ENCODE data around the gene KCNA10. TPM values are rescaled to one million over a fixed set of nuclear protein-coding genes. Genes with fewer than 3 reads are reported as not detected.

KCNA10 gene
- total and polyA plus RNA-seq, 2 of the 13 experiments (the other 11 are each of a cell fraction or from before 2014, with no cell fraction given), result not detected

DNA sequence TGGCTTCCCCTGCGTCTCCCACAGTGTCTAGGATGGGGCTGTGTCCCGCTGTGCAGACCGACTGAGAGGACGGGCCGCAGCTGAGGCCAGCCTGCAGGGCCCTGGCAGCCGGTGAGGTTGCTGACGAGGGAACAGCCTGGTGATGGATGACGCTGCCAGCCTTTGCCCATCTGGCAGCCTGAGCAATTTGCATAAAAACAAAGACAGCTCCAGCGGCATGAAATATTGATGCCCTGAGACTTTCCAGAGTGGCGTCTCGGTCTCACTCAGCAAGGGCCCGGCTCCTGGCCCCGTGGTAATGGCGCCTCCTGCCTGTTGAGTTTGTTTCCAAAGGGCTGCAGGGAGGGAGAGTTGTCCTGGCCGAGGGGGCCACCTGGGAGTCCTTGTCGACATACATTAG, 19.1 kb upstream of the KCNA10 start:
- Histone ChIP-seq H3K9ac (ENCODE audit: insufficient read depth, low read depth, low read length) (no peak overlapping the region), H3K4me3 (replicated peaks in 1 of 3; ENCODE audit: insufficient read depth in 1 of 3, low read depth in 2 of 3, low read length in 3 of 3) (no peak overlapping the region), H3K9me3 (ENCODE audit: low read length) (no peaks in the 10 kb centered on the region), H3K27me3 (ENCODE audit: control insufficient read depth in 1 of 2, insufficient read depth in 2 of 2, low read length in 2 of 2) (peaks cover 0 to 1% of the 10 kb centered on the region in 2 experiments; a peak in 1 of 5 replicates), H3K79me2 (ENCODE audit: insufficient read depth, low read length) (no peaks in the 10 kb centered on the region), H3K4me2 (ENCODE audit: low read depth, low read length) (no peak overlapping the region), H3K4me1 (ENCODE audit: insufficient read depth, low read length) (no peaks in the 10 kb centered on the region), H3K36me3 (replicated peaks in 1 of 2; ENCODE audit: control insufficient read depth in 1 of 2, insufficient read depth in 2 of 2, low read length in 2 of 2) (no peaks in the 10 kb centered on the region), H3K27ac (ENCODE audit: extremely low read length, insufficient read depth, low read length) (no peak overlapping the region), H2AFZ (ENCODE audit: low read length) (no peak overlapping the region), H4K20me1 (ENCODE audit: insufficient read depth, low read length) (no peaks in the 10 kb centered on the region)
- no TSS peak for BruUV-seq (replicated peaks)
- DNase-seq (ENCODE audit: low spot score) (no peak), ATAC-seq (no peak), FAIRE-seq (no peak)
- CTCF ChIA-PET (ENCODE audit: low intra/inter-chr PET ratio, low total read pairs), result no interaction called here
- WGBS (ENCODE audit: low lambda C conversion rate), result 38% methylated on average over 11 of the region's 16 CpGs
- no peak for TF ChIP-seq ZSCAN30 (CRISPR knock-in tag; IDR thresholded peaks at IDR 0.05)
- in situ Hi-C loops (cut with HindIII; ENCODE audit: extremely low pct_ligation_motif_present, low pct_unique_long_range_greater_than_20kb) (loop anchor here (10.0 kb wide), 1 partner anchor 247 kb away; no protein-coding TSS in a partner anchor), intact Hi-C loops (cut with micrococcal nuclease; ENCODE audit: unreplicated experiment) (no loop called here)
- POLR2A ChIA-PET, result no interaction called here

DNA sequence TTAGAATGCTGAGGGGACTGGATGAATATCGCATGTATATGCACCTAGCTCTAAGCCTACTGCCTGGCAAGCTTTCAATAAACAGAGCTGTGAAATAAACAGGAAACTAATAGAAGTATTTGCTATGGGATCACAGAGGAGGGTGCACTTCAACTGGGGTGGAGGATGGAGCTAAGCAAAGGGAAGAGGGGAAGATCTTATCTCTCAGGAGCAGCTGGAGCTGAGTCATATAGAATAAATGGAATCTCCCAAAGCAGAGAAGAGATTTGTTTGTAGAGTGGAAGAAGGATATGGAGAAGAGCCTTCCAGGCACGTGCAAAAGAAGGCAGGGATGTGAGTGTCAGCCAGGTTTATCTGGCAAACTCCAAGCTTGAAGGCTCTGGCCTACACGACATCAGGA, 17.0 kb upstream of the KCNA10 start:
- Histone ChIP-seq H3K27ac (ENCODE audit: extremely low read length, insufficient read depth, low read length) (no peak overlapping the region), H3K36me3 (replicated peaks in 1 of 2; ENCODE audit: control insufficient read depth in 1 of 2, insufficient read depth in 2 of 2, low read length in 2 of 2) (no peaks in the 10 kb centered on the region), H3K4me3 (replicated peaks in 1 of 3; ENCODE audit: insufficient read depth in 1 of 3, low read depth in 2 of 3, low read length in 3 of 3) (no peak overlapping the region), H3K79me2 (ENCODE audit: insufficient read depth, low read length) (no peaks in the 10 kb centered on the region), H3K27me3 (ENCODE audit: control insufficient read depth in 1 of 2, insufficient read depth in 2 of 2, low read length in 2 of 2) (peaks cover 0 to 1% of the 10 kb centered on the region in 2 experiments; a peak in 1 of 5 replicates), H4K20me1 (ENCODE audit: insufficient read depth, low read length) (no peaks in the 10 kb centered on the region), H3K9ac (ENCODE audit: insufficient read depth, low read depth, low read length) (no peak overlapping the region), H3K4me2 (ENCODE audit: low read depth, low read length) (no peak overlapping the region), H3K9me3 (ENCODE audit: low read length) (no peaks in the 10 kb centered on the region), H2AFZ (ENCODE audit: low read length) (no peak overlapping the region), H3K4me1 (ENCODE audit: insufficient read depth, low read length) (no peaks in the 10 kb centered on the region)
- FAIRE-seq (no peak), DNase-seq (ENCODE audit: low spot score) (no peak), ATAC-seq (no peak)
- no TSS peak for BruUV-seq (replicated peaks)
- no peak for TF ChIP-seq ZNF720 (CRISPR knock-in tag; IDR thresholded peaks at IDR 0.05)
- no peak for TF ChIP-seq ZSCAN22 (CRISPR knock-in tag; IDR thresholded peaks at IDR 0.05)
- TF ChIP-seq, protein P1, sequence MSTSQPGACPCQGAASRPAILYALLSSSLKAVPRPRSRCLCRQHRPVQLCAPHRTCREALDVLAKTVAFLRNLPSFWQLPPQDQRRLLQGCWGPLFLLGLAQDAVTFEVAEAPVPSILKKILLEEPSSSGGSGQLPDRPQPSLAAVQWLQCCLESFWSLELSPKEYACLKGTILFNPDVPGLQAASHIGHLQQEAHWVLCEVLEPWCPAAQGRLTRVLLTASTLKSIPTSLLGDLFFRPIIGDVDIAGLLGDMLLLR (CRISPR knock-in tag; IDR thresholded peaks at IDR 0.05), result no peak
- TF ChIP-seq ZNF75D (CRISPR knock-in tag; IDR thresholded peaks at IDR 0.05; ENCODE audit: borderline replicate concordance), result no peak
- no peak for TF ChIP-seq RORA (CRISPR knock-in tag; IDR thresholded peaks at IDR 0.05)
- TF ChIP-seq ZNF605 (CRISPR knock-in tag; IDR thresholded peaks at IDR 0.05), result no peak
- TF ChIP-seq DMAP1 (CRISPR knock-in tag; IDR thresholded peaks at IDR 0.05), result no peak
- POLR2A ChIA-PET, result no interaction called here
- in situ Hi-C loops (cut with HindIII; ENCODE audit: extremely low pct_ligation_motif_present, low pct_unique_long_range_greater_than_20kb), result loop anchor here (10.0 kb wide), 1 partner anchor 249 kb away; no protein-coding TSS in a partner anchor
- intact Hi-C loops (cut with micrococcal nuclease; ENCODE audit: unreplicated experiment), result no loop called here
- CTCF ChIA-PET (ENCODE audit: low intra/inter-chr PET ratio, low total read pairs), result no interaction called here
- 2% methylated on average over 3 of the region's 3 CpGs for WGBS (ENCODE audit: low lambda C conversion rate)

All from HepG2 (cell line).